Epithelial cell of esophagus (primary cell): ENCODE results near the gene MAK.

Source experiments
- DNase-seq: peaks from one replicate; pipeline ENCODE4 v3.0.0; 2010; ENCODE audit warnings: low read depth
- H3K4me3 ChIP-seq: 2 replicates; pipeline ENCODE4 v1.5.1; 2011; ENCODE audit warnings: mild to moderate bottlenecking, low read length, control low read depth
- CTCF ChIP-seq: IDR thresholded peaks from 2 replicates; pipeline ENCODE4 v1.5.1; 2011; ENCODE audit warnings: low read depth, mild to moderate bottlenecking, low read length, control low read depth, inconsistent platforms; ENCODE audit not compliant: insufficient read depth; ENCODE audit errors: missing control alignments

The MAK gene

GRCh38 chr6:10800810-10801209 lies 37.5 kb downstream of the MAK start:
- DNase-seq = peak; percentile 83
- no peak for TF ChIP-seq CTCF
- H3K4me3 ChIP-seq = no peak overlapping the region

DNA sequence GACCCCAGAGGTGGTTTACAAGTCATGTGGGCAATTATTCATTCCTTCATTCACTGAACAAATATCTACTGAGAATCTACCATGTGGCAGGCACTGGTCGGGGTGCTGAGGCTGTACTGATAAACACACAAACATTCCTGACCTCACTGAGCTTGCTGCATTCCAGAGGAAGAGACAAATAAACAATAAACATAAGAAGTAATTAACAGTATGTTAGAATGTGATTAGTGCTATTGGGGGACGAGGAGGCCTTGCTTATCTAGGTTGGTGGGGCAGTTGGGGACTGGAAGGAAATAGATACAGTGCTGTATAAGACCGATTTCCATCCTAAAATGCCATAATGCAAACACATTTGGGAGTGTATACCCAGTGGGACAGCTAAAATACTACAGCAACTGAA lies 44.1 kb downstream of the MAK start:
- no peak overlapping the region for H3K4me3 ChIP-seq
- TF ChIP-seq CTCF = no peak
- DNase-seq = no peak

GRCh38 chr6:10793695-10794094 lies 44.6 kb downstream of the MAK start:
- no peak overlapping the region for H3K4me3 ChIP-seq
- no peak for TF ChIP-seq CTCF
- no peak for DNase-seq

DNA sequence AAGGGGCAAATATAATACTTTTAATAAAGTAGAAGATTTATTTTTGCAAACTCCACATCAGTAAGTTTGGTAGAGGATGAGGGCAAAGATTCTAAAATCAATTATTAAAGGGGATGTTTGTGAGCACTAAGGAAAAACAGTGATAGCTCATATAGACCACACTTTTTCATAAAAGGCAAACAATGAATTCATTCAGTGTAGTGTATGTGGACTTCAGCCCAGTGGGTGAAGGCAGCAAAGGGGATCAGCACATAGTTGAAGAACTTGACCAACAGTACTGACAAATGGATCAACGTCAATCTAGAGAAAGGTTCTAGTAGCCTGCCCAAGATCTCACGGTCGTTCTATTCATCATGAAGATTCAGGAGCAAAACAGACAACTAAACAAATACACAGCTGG lies 45.3 kb downstream of the MAK start:
- no peak for TF ChIP-seq CTCF
- no peak overlapping the region for H3K4me3 ChIP-seq

GRCh38 chr6:10792101-10792500 lies 46.2 kb downstream of the MAK start:
- H3K4me3 ChIP-seq = no peak overlapping the region
- DNase-seq = no peak
- TF ChIP-seq CTCF = no peak

More for the DNA sequence above, 45.3 kb downstream of the MAK start:
- no peak for DNase-seq

DNA sequence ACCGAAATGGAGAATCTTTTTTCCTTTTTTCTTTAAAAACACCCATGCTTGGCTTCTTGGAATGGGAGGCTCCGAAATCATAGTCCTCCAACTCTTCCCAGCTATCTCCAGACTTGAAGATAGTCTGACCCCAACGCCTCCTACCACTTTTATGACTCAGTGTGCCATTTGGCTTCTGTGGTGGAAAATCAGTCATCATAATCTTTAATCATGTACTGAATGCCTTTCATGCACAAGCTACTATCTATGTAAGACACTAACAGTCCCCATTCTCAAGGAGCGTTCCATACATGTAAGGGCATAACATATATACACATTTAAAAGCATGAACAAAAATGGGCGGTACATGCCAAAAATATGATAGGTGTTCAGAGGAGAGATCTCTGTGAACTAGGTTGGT lies 46.7 kb downstream of the MAK start:
- H3K4me3 ChIP-seq = no peak overlapping the region
- DNase-seq = no peak
- no peak for TF ChIP-seq CTCF

DNA sequence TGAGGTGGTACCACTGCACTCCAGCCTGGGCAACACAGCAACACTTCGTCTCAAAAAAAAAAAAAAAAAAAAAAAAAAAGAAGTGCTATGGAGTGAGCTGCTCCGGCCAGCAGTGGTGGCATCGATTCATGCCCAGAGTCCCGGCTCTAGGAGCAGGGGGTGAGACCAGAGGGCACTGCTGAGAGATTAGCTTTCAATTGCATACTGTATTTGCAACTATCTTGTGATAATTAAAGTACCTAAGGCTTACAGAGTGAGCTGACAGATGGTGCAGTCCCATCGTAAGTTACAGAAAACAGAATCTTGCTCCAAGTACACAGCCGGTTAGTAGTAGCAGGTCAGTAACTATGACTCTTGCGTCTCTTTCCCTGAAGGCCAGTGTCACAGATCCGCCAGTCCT lies 59.3 kb downstream of the MAK start:
- TF ChIP-seq CTCF = no peak
- H3K4me3 ChIP-seq = no peak overlapping the region
- no peak for DNase-seq
